Astrocyte (in vitro differentiated cells and primary cell): ENCODE measurements around the gene SNRNP40. TPM values are rescaled to one million over a fixed set of nuclear protein-coding genes. Genes with fewer than 3 reads are reported as not detected.
"Not testable (repeated sequence)": the region's sequence is repeated elsewhere in the genome, so short reads cannot be mapped to it uniquely, and the experiment has no call there.

Experiments
- DNase-seq: peaks from one replicate; pipeline ENCODE4 v3.0.0-alpha.2; 2010; ENCODE audit warnings: low read depth
- FAIRE-seq: peaks from 2 replicates; lab custom pipeline; 2011; peaks lifted over from hg19 to GRCh38; lab: Jason Lieb, UNC
- H2AFZ ChIP-seq: 2 replicates; pipeline ENCODE4 v1.6.0; 2012; ENCODE audit warnings: low read depth, low read length, inconsistent platforms
- H3K27ac ChIP-seq: 2 replicates; pipeline ENCODE4 v1.5.1; 2011; ENCODE audit warnings: low read depth, low read length, inconsistent platforms
- H3K27me3 ChIP-seq: 2 replicates; pipeline ENCODE4 v1.6.0; 2011; ENCODE audit warnings: low read length, inconsistent platforms; ENCODE audit not compliant: insufficient read depth
- H3K36me3 ChIP-seq: 2 replicates; pipeline ENCODE4 v1.5.1; 2011; ENCODE audit warnings: low read length, inconsistent platforms; ENCODE audit not compliant: insufficient read depth
- H3K4me1 ChIP-seq: 2 replicates; pipeline ENCODE4 v1.5.1; 2011; ENCODE audit warnings: low read length, inconsistent platforms; ENCODE audit not compliant: insufficient read depth
- H3K4me2 ChIP-seq: 2 replicates; pipeline ENCODE4 v1.6.0; 2012; ENCODE audit warnings: low read length, inconsistent platforms
- H3K4me3 ChIP-seq: 2 replicates; pipeline ENCODE4 v1.5.1; 2011; ENCODE audit warnings: low read depth, mild to moderate bottlenecking, low read length, inconsistent platforms; ENCODE audit not compliant: insufficient read depth
- H3K79me2 ChIP-seq: 2 replicates; pipeline ENCODE4 v1.6.0; 2012; ENCODE audit warnings: mild to moderate bottlenecking, low read length, inconsistent platforms; ENCODE audit not compliant: insufficient read depth
- H3K9ac ChIP-seq: 2 replicates; pipeline ENCODE4 v1.6.0; 2012; ENCODE audit warnings: mild to moderate bottlenecking, low read length, inconsistent platforms
- H3K9me3 ChIP-seq: 2 replicates; pipeline ENCODE4 v1.5.1; 2012; ENCODE audit warnings: low read depth, mild to moderate bottlenecking, low read length, inconsistent platforms; ENCODE audit not compliant: insufficient read depth
- H4K20me1 ChIP-seq: 2 replicates; pipeline ENCODE4 v1.6.0; 2012; ENCODE audit warnings: low read length, inconsistent platforms; ENCODE audit not compliant: insufficient read depth
- H3K27ac Mint-ChIP-seq: one replicate; pipeline ENCODE4 v1.8.0; 2021; ENCODE audit warnings: mild to moderate bottlenecking, mixed read lengths; ENCODE audit not compliant: unreplicated experiment
- H3K27me3 Mint-ChIP-seq: one replicate; pipeline ENCODE4 v1.8.0; 2021; ENCODE audit warnings: low read depth, mixed read lengths; ENCODE audit not compliant: unreplicated experiment
- H3K36me3 Mint-ChIP-seq: one replicate; pipeline ENCODE4 v1.8.0; 2021; ENCODE audit warnings: low read depth, mixed read lengths; ENCODE audit not compliant: unreplicated experiment
- H3K4me1 Mint-ChIP-seq: one replicate; pipeline ENCODE4 v1.8.0; 2021; ENCODE audit warnings: low read depth, mixed read lengths; ENCODE audit not compliant: unreplicated experiment
- H3K4me3 Mint-ChIP-seq: one replicate; pipeline ENCODE4 v1.8.0; 2021; ENCODE audit warnings: mild to moderate bottlenecking, moderate library complexity, mixed read lengths; ENCODE audit not compliant: unreplicated experiment
- H3K9me3 Mint-ChIP-seq: one replicate; pipeline ENCODE4 v1.8.0; 2021; ENCODE audit warnings: mild to moderate bottlenecking, mixed read lengths; ENCODE audit not compliant: unreplicated experiment
- EZH2 ChIP-seq: IDR thresholded peaks from 2 replicates; pipeline ENCODE4 v1.6.1; 2012; ENCODE audit warnings: mild to moderate bottlenecking, low read length, inconsistent platforms; ENCODE audit not compliant: insufficient read depth
- total RNA-seq: library from RNA; stranded (reverse); gene quantifications from 2 replicates; pipeline ENCODE4 v1.2.1, GENCODE V29; 2021
- TF ChIP-seq, protein P1 (sequence below): IDR thresholded peaks from 2 replicates; pipeline ENCODE4 v1.5.1; 2011; ENCODE audit warnings: low read depth, mild to moderate bottlenecking, inconsistent platforms, low read length, moderate library complexity; ENCODE audit not compliant: insufficient read depth

The SNRNP40 gene
- total RNA-seq, 1 donor from 2014 or later = 42.0 TPM

DNA sequence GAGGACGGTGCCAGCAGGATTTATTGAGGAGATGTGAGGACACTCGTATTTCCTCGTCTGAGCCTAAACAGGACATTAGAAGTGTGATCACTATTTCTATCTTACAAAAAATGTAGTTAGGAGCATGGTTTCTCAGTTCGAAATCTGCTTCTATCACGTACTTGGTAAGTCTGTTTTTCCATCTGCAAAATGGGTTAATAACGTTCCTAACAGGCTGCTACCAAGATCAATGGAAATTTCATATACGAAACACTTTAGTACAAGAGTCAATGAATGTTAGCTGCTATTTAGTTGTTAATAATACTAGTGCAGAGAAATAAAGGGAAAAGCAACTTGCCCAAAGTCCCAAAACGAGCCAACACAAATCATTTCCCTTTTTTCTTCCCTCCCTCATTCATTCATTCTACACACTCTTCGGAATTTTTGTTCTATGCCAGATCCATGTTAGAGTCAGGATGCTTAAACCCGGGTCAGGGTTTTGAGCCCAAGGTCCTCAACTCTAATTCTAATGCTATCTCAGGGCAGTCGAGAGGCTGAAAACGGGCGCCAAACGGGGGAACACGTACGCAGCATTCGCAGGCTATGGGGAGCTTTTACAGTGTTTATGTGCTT, 608 bp downstream of the SNRNP40 start:
- FAIRE-seq = no peak

DNA sequence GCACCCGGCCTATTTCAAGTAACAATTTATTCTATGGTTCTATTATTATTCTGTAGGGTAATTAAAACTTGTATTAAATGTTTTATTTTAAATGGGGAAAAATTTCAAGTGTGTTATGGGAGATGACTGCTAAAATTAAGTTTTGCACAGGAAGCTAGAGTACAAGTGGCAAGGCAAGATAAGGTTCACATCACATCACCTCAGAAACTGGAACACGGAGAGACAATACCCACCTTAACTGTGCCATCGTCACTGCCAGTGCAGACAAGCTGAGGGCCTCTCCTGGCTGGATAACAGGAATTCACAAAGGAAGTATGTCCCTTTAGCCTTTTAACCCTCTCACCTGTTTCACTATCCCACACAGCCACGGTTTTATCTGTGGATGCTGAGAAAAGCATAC, 7.6 kb downstream of the SNRNP40 start:
- H3K9ac ChIP-seq = no peak overlapping the region
- H3K36me3 ChIP-seq = peaks cover 38% of the 10 kb centered on the region
- TF ChIP-seq, protein P1, sequence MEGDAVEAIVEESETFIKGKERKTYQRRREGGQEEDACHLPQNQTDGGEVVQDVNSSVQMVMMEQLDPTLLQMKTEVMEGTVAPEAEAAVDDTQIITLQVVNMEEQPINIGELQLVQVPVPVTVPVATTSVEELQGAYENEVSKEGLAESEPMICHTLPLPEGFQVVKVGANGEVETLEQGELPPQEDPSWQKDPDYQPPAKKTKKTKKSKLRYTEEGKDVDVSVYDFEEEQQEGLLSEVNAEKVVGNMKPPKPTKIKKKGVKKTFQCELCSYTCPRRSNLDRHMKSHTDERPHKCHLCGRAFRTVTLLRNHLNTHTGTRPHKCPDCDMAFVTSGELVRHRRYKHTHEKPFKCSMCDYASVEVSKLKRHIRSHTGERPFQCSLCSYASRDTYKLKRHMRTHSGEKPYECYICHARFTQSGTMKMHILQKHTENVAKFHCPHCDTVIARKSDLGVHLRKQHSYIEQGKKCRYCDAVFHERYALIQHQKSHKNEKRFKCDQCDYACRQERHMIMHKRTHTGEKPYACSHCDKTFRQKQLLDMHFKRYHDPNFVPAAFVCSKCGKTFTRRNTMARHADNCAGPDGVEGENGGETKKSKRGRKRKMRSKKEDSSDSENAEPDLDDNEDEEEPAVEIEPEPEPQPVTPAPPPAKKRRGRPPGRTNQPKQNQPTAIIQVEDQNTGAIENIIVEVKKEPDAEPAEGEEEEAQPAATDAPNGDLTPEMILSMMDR = no peak
- TF ChIP-seq EZH2 = no peak

More for the DNA sequence above, 608 bp downstream of the SNRNP40 start:
- Mint-ChIP-seq H3K9me3 (no peaks in the 10 kb centered on the region), H3K27ac (no peak overlapping the region), H3K36me3 (peaks cover 11% of the 10 kb centered on the region), H3K27me3 (no peaks in the 10 kb centered on the region), H3K4me3 (no peak overlapping the region), H3K4me1 (peaks cover 18% of the 10 kb centered on the region)
- no peaks in the 10 kb centered on the region for H3K9me3 ChIP-seq
- no peaks in the 10 kb centered on the region for H3K27me3 ChIP-seq
- H3K36me3 ChIP-seq = peaks cover 17% of the 10 kb centered on the region
- H3K4me3 ChIP-seq = peak overlapping the region; percentile 96
- peak overlapping the region; percentile 95 for H3K9ac ChIP-seq
- TF ChIP-seq, protein P1 = no peak
- TF ChIP-seq EZH2 = no peak
- H4K20me1 ChIP-seq = peaks cover 35% of the 10 kb centered on the region
- DNase-seq = no peak
- H3K27ac ChIP-seq = peak overlapping the region; percentile 79
- peaks cover 86% of the 10 kb centered on the region for H3K79me2 ChIP-seq
- H3K4me1 ChIP-seq = peaks cover 22% of the 10 kb centered on the region
- peak overlapping the region; percentile 86 for H3K4me2 ChIP-seq
- peak overlapping the region; percentile 79 for H2AFZ ChIP-seq

GRCh38 chr1:31287791-31288190, 8.8 kb downstream of the SNRNP40 start:
- H3K27ac ChIP-seq, H3K4me1 Mint-ChIP-seq, H3K9ac ChIP-seq, H3K27me3 ChIP-seq, H3K4me1 ChIP-seq, DNase-seq, H2AFZ ChIP-seq, H4K20me1 ChIP-seq, H3K36me3 Mint-ChIP-seq, H3K4me3 Mint-ChIP-seq, H3K27me3 Mint-ChIP-seq, H3K4me2 ChIP-seq, H3K9me3 Mint-ChIP-seq, H3K27ac Mint-ChIP-seq, H3K9me3 ChIP-seq, H3K4me3 ChIP-seq, FAIRE-seq: not testable (repeated sequence)
- Histone ChIP-seq H3K36me3 (peaks cover 41% of the 10 kb centered on the region), H3K79me2 (peaks cover 11% of the 10 kb centered on the region)

More for the DNA sequence above, 7.6 kb downstream of the SNRNP40 start:
- FAIRE-seq (no peak), DNase-seq (no peak)
- H3K27me3 ChIP-seq = no peaks in the 10 kb centered on the region
- Mint-ChIP-seq H3K4me1 (no peaks in the 10 kb centered on the region), H3K9me3 (no peaks in the 10 kb centered on the region), H3K27ac (no peak overlapping the region), H3K27me3 (no peaks in the 10 kb centered on the region), H3K4me3 (no peak overlapping the region), H3K36me3 (peaks cover 11% of the 10 kb centered on the region)
- H3K4me3 ChIP-seq = no peak overlapping the region
- no peak overlapping the region for H2AFZ ChIP-seq
- H3K4me1 ChIP-seq = no peaks in the 10 kb centered on the region
- no peaks in the 10 kb centered on the region for H3K9me3 ChIP-seq
- H3K79me2 ChIP-seq = peaks cover 22% of the 10 kb centered on the region
- no peak overlapping the region for H3K27ac ChIP-seq
- H4K20me1 ChIP-seq = peaks cover 10% of the 10 kb centered on the region
- H3K4me2 ChIP-seq = no peak overlapping the region

- not testable (repeated sequence) for H3K27me3 ChIP-seq, H3K9me3 Mint-ChIP-seq, H3K9ac ChIP-seq, H3K79me2 ChIP-seq, H3K27ac ChIP-seq, H3K4me3 ChIP-seq, FAIRE-seq, H2AFZ ChIP-seq, H3K4me3 Mint-ChIP-seq, H3K9me3 ChIP-seq, H3K4me2 ChIP-seq, H3K27ac Mint-ChIP-seq, H3K4me1 Mint-ChIP-seq, DNase-seq, H3K27me3 Mint-ChIP-seq, H3K4me1 ChIP-seq
- Histone ChIP-seq H3K36me3 (peaks cover 34% of the 10 kb centered on the region), H4K20me1 (peaks cover 12% of the 10 kb centered on the region)
- peaks cover 14% of the 10 kb centered on the region for H3K36me3 Mint-ChIP-seq
These were observed 14.2 kb downstream of the SNRNP40 start for GRCh38 chr1:31282426-31282825.
